RWPE2 (cell line): ENCODE measurements around the gene RPS24.
"Not testable (repeated sequence)": the region's sequence is repeated elsewhere in the genome, so short reads cannot be mapped to it uniquely, and the experiment has no call there.

Source experiments
- ATAC-seq: fragments of 200-7000 bp; cut with Tn5 transposase; 3 replicates; pipeline ENCODE4 v1.9.1; 2021; ENCODE audit warnings: low read depth
- DNase-seq: peaks from one replicate; pipeline ENCODE4 v3.0.0-alpha.2; 2020; ENCODE audit warnings: low spot score
- H3K27ac ChIP-seq: fragments of 450-650 bp; 2 replicates; pipeline ENCODE4 v1.5.1; 2017; ENCODE audit warnings: mild to moderate bottlenecking; ENCODE audit not compliant: poor library complexity, severe bottlenecking
- H3K27me3 ChIP-seq: fragments of 250-450 bp; sonication (Bioruptor Pico); 2 replicates; pipeline ENCODE4 v1.5.1; 2021; ENCODE audit warnings: mild to moderate bottlenecking, moderate library complexity; ENCODE audit not compliant: insufficient read depth, poor library complexity, severe bottlenecking
- H3K36me3 ChIP-seq: fragments of 250-450 bp; sonication (Bioruptor Pico); 2 replicates; pipeline ENCODE4 v1.5.1; 2020; ENCODE audit warnings: low read depth, mild to moderate bottlenecking, moderate library complexity
- H3K4me1 ChIP-seq: fragments of 250-450 bp; sonication (Bioruptor Pico); 2 replicates; pipeline ENCODE4 v1.5.1; 2021; ENCODE audit warnings: mild to moderate bottlenecking, moderate library complexity; ENCODE audit not compliant: insufficient read depth, poor library complexity, severe bottlenecking
- H3K4me3 ChIP-seq: fragments of 250-450 bp; sonication (Bioruptor Pico); 2 replicates; pipeline ENCODE4 v1.5.1; 2021; ENCODE audit warnings: mild to moderate bottlenecking, moderate library complexity; ENCODE audit not compliant: severe bottlenecking
- H3K9me3 ChIP-seq: fragments of 250-450 bp; sonication (Bioruptor Pico); 2 replicates; pipeline ENCODE4 v1.5.1; 2021; ENCODE audit warnings: mild to moderate bottlenecking, moderate library complexity; ENCODE audit not compliant: severe bottlenecking
- TF ChIP-seq, protein P1 (sequence below): fragments of 450-650 bp; IDR thresholded peaks from one replicate; pipeline ENCODE4 v1.5.1; 2017; ENCODE audit warnings: mild to moderate bottlenecking, moderate library complexity; ENCODE audit not compliant: poor library complexity, severe bottlenecking

The RPS24 gene

DNA sequence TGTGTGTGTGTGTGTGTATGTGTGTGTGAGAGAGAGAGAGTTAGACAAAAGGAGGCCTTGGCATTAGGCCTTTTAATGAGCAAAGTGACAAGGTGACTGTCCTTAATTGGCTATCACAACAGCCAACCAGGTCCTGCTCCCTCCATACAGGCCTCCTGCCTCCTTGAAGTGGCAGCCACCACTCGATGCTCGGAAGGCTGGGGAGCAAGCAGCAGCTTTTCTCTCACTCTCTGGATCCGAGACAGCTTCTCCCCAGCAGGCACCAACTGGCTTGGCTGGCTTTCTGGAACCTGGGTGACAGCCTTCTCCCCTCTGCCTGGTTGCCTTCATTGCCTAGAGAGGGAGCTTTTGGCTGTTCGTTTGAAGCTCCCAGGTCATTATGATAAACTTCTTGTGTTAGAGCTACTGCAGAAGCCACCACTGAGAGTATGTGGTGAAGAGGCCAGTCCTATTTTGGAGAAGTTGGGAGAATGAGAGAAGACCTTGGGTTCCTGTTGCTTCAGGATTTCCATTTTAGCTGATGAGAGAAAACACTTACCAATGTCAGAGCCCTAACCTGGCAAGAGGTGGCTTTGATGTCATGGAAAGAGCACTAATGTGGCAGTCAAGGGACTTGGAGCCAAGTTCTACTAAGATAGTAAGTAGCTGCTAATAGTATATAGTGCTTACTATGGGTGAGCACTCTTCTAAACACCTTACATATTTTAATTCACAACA lies 37.6 kb downstream of the RPS24 start:
- Histone ChIP-seq H3K36me3 (no peaks in the 10 kb centered on the region), H3K9me3 (no peaks in the 10 kb centered on the region), H3K27me3 (no peaks in the 10 kb centered on the region), H3K4me1 (no peaks in the 10 kb centered on the region), H3K27ac (no peak overlapping the region), H3K4me3 (no peak overlapping the region)
- ATAC-seq (no peak), DNase-seq (no peak)
- TF ChIP-seq, protein P1, sequence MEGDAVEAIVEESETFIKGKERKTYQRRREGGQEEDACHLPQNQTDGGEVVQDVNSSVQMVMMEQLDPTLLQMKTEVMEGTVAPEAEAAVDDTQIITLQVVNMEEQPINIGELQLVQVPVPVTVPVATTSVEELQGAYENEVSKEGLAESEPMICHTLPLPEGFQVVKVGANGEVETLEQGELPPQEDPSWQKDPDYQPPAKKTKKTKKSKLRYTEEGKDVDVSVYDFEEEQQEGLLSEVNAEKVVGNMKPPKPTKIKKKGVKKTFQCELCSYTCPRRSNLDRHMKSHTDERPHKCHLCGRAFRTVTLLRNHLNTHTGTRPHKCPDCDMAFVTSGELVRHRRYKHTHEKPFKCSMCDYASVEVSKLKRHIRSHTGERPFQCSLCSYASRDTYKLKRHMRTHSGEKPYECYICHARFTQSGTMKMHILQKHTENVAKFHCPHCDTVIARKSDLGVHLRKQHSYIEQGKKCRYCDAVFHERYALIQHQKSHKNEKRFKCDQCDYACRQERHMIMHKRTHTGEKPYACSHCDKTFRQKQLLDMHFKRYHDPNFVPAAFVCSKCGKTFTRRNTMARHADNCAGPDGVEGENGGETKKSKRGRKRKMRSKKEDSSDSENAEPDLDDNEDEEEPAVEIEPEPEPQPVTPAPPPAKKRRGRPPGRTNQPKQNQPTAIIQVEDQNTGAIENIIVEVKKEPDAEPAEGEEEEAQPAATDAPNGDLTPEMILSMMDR, result no peak

DNA sequence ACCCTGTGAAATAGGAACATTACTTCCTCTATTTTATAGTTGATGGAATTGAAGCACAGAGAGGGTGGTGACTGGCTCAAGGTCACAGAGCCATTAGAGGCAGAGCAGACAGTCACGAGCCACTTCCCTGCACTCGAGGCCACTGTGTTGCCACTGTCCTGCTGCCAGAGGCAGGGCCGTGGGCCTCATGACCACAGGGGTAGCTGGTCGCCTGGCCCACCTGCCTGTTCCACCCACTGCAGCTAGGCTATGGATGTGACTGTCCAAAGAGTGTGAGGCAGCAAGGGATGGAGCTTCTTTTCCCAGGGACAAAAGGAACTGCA lies 38.2 kb downstream of the RPS24 start:
- no peaks in the 10 kb centered on the region for H3K9me3 ChIP-seq
- H3K4me3 ChIP-seq, result no peak overlapping the region
- H3K4me1 ChIP-seq, result no peaks in the 10 kb centered on the region
- no peak overlapping the region for H3K27ac ChIP-seq
- no peaks in the 10 kb centered on the region for H3K27me3 ChIP-seq
- no peaks in the 10 kb centered on the region for H3K36me3 ChIP-seq
- TF ChIP-seq, protein P1, result no peak
- DNase-seq, result no peak
- ATAC-seq, result no peak

DNA sequence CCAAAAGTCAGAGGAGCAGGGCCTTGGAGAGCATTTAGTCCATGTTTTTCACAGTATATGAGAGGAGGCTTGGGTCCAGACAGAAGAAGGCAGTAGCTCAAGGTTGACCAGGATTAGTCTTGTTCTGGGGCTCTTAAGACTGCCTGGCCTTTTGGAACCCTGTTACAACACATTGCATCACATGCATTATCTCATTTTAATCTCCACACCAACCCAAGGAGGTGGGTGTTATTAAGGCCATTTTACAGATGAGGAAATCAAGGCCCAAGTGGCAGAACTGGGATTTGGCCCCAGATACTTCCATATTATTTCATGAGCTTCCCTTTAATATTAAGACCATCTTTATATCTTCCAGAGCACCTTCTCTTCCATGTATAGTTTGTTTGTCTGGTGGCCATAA lies 38.8 kb downstream of the RPS24 start:
- TF ChIP-seq, protein P1, result no peak
- DNase-seq (no peak), ATAC-seq (no peak)
- H3K9me3 ChIP-seq, result no peaks in the 10 kb centered on the region
- H3K36me3 ChIP-seq, result no peaks in the 10 kb centered on the region
- H3K27me3 ChIP-seq, result no peaks in the 10 kb centered on the region
- H3K4me1 ChIP-seq, result no peaks in the 10 kb centered on the region
- H3K4me3 ChIP-seq, result no peak overlapping the region
- H3K27ac ChIP-seq, result no peak overlapping the region

DNA sequence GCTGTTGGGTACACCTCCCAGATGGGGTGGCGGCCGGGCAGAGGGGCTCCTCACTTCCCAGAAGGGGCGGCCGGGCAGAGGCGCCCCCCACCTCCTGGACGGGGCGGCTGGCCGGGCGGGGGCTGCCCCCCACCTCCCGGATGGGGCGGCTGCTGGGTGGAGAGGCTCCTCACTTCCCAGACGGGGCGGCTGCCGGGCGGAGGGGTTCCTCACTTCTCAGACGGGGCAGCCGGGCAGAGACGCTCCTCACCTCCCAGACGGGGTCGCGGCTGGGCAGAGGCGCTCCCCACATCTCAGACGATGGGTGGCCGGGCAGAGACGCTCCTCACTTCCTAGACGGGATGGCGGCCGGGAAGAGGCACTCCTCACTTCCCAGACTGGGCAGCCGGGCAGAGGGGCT lies 42.1 kb downstream of the RPS24 start:
- not testable (repeated sequence) for H3K36me3 ChIP-seq, H3K27ac ChIP-seq, DNase-seq, H3K27me3 ChIP-seq, H3K4me3 ChIP-seq, ATAC-seq, H3K9me3 ChIP-seq, H3K4me1 ChIP-seq

DNA sequence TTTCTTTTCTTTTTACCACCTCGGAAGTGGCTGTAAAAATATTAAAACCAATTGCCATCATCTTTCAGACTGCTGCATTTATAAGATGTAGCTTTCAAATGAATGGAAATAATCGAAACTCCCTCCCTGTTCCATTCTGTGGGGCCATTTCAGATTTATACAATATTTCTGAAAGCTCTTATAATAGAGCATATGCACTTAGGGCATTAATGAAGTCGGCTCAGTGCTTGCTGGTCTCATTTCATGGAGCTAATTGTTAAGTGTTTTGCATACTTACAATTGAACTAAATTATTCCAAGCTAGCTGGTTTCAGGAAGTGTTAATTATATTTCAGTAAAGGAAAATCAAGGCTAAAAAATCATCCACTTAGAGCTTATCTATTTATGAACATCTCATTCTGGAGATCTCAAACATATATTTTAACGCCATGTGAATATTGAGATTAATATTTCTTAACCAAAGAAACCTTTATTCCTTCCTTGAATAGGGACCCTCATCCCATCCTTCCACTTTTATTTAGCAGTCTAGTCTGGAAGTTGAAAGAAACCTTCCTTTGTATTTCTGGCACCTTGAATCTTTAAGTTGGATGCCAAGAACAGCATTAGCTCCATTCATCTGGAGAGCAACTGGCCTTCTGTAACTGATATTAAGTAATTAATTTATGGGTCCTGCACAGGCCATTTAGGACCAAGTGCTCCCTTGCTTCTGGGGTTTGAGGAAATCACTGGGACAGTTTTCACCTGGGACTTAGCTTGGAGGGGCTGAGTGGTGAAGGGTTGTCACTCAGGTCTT lies 45.1 kb downstream of the RPS24 start:
- Histone ChIP-seq H3K27ac (no peak overlapping the region), H3K36me3 (no peaks in the 10 kb centered on the region), H3K4me1 (no peaks in the 10 kb centered on the region), H3K9me3 (no peaks in the 10 kb centered on the region), H3K4me3 (no peak overlapping the region), H3K27me3 (no peaks in the 10 kb centered on the region)
- DNase-seq, result no peak
- TF ChIP-seq, protein P1, result no peak
- ATAC-seq, result no peak
